Stimulated activated naive B cell treated with anti-CD40 and anti-IgM and Interleukin-4, amounts not matched to agents 10 μg/mL and 1 μg/mL and 100 μg/mL, for 72 hours (primary cell): ENCODE results near the gene CEP112.
"Not testable (repeated sequence)": the region's sequence is repeated elsewhere in the genome, so short reads cannot be mapped to it uniquely, and the experiment has no call there.

Source experiments
- ATAC-seq, 2 donors: fragments of 150-1000 bp; cut with Tn5 transposase; replicated peaks; 2 replicates each; pipeline ENCODE4 v1.10.0; 2021; ENCODE audit warnings: moderate library complexity in 1 of 2
- DNase-seq: peaks from one replicate; pipeline ENCODE4 v3.0.0; 2021
- H3K27ac Mint-ChIP-seq: one replicate; pipeline ENCODE4 v1.8.0; 2022; ENCODE audit warnings: mild to moderate bottlenecking, mixed read lengths
- H3K27me3 Mint-ChIP-seq, 2 donors: one replicate each; pipeline ENCODE4 v1.8.0; 2022; ENCODE audit warnings: mixed read lengths in 2 of 2
- H3K36me3 Mint-ChIP-seq, 2 donors: one replicate each; pipeline ENCODE4 v1.8.0; 2022; ENCODE audit warnings: mixed read lengths in 2 of 2, mild to moderate bottlenecking in 1 of 2
- H3K4me1 Mint-ChIP-seq, 2 donors: one replicate each; pipeline ENCODE4 v1.8.0; 2022; ENCODE audit warnings: mixed read lengths in 2 of 2, mild to moderate bottlenecking in 1 of 2
- H3K4me3 Mint-ChIP-seq, 2 donors: one replicate each; pipeline ENCODE4 v1.8.0; 2022; ENCODE audit warnings: mild to moderate bottlenecking in 2 of 2, mixed read lengths in 2 of 2, moderate library complexity in 1 of 2
- H3K9me3 Mint-ChIP-seq, 2 donors: one replicate each; pipeline ENCODE4 v1.8.0; 2022; ENCODE audit warnings: mixed read lengths in 2 of 2, mild to moderate bottlenecking in 1 of 2

Gene CEP112

GRCh38 chr17:65733314-65733713, 458.6 kb downstream of the CEP112 start:
- no peak for DNase-seq
- no peak for ATAC-seq
- Mint-ChIP-seq H3K4me3 (no peak overlapping the region), H3K27me3 (peaks cover 0 to 3% of the 10 kb centered on the region in 2 donors), H3K27ac (no peak overlapping the region), H3K4me1 (no peaks in the 10 kb centered on the region), H3K9me3 (peaks cover 0 to 5% of the 10 kb centered on the region in 2 donors), H3K36me3 (no peaks in the 10 kb centered on the region)

- H3K27ac Mint-ChIP-seq, H3K9me3 Mint-ChIP-seq, H3K36me3 Mint-ChIP-seq, H3K4me3 Mint-ChIP-seq, ATAC-seq, H3K4me1 Mint-ChIP-seq, DNase-seq, H3K27me3 Mint-ChIP-seq: not testable (repeated sequence)
Measured at GRCh38 chr17:65732667-65733066, 459.3 kb downstream of the CEP112 start.

- Mint-ChIP-seq H3K27ac (no peak overlapping the region), H3K4me1 (no peaks in the 10 kb centered on the region), H3K9me3 (peaks cover 0 to 5% of the 10 kb centered on the region in 2 donors), H3K36me3 (no peaks in the 10 kb centered on the region), H3K4me3 (no peak overlapping the region), H3K27me3 (no peaks in the 10 kb centered on the region)
- no peak for ATAC-seq
- no peak for DNase-seq
Measured at GRCh38 chr17:65730711-65731169, 461.2 kb downstream of the CEP112 start.

- Mint-ChIP-seq H3K9me3 (peaks cover 0 to 5% of the 10 kb centered on the region in 2 donors), H3K4me3 (no peak overlapping the region), H3K4me1 (no peaks in the 10 kb centered on the region), H3K27ac (no peak overlapping the region), H3K27me3 (no peaks in the 10 kb centered on the region), H3K36me3 (no peaks in the 10 kb centered on the region)
- ATAC-seq: no peak
- no peak for DNase-seq
Measured at GRCh38 chr17:65729207-65729606, 462.7 kb downstream of the CEP112 start.

- Mint-ChIP-seq H3K27me3 (no peaks in the 10 kb centered on the region), H3K4me3 (no peak overlapping the region), H3K36me3 (no peaks in the 10 kb centered on the region), H3K9me3 (peaks cover 0 to 5% of the 10 kb centered on the region in 2 donors), H3K27ac (no peak overlapping the region), H3K4me1 (no peaks in the 10 kb centered on the region)
- ATAC-seq (no peak), DNase-seq (no peak)
Measured at GRCh38 chr17:65727832-65728231, 464.1 kb downstream of the CEP112 start.

GRCh38 chr17:65727246-65727645, 464.7 kb downstream of the CEP112 start:
- H3K36me3 Mint-ChIP-seq: no peaks in the 10 kb centered on the region
- no peak overlapping the region for H3K4me3 Mint-ChIP-seq
- DNase-seq (no peak), ATAC-seq (no peak)
- H3K4me1 Mint-ChIP-seq: no peaks in the 10 kb centered on the region
- no peak overlapping the region for H3K27ac Mint-ChIP-seq
- no peaks in the 10 kb centered on the region for H3K27me3 Mint-ChIP-seq
- H3K9me3 Mint-ChIP-seq: peaks cover 0 to 5% of the 10 kb centered on the region in 2 donors

GRCh38 chr17:65723431-65724151, 468.3 kb downstream of the CEP112 start:
- no peaks in the 10 kb centered on the region for H3K9me3 Mint-ChIP-seq
- ATAC-seq (no peak), DNase-seq (no peak)
- no peak overlapping the region for H3K27ac Mint-ChIP-seq
- no peak overlapping the region for H3K4me3 Mint-ChIP-seq
- H3K4me1 Mint-ChIP-seq: no peaks in the 10 kb centered on the region
- peaks cover 5 to 11% of the 10 kb centered on the region in 2 donors for H3K27me3 Mint-ChIP-seq
- H3K36me3 Mint-ChIP-seq: no peaks in the 10 kb centered on the region

- Mint-ChIP-seq H3K27me3 (peaks cover 5 to 11% of the 10 kb centered on the region in 2 donors), H3K9me3 (no peaks in the 10 kb centered on the region), H3K27ac (no peak overlapping the region), H3K36me3 (no peaks in the 10 kb centered on the region), H3K4me1 (no peaks in the 10 kb centered on the region), H3K4me3 (no peak overlapping the region)
- DNase-seq (no peak), ATAC-seq (no peak)
Measured at GRCh38 chr17:65718601-65719000, 473.3 kb downstream of the CEP112 start.

- H3K27me3 Mint-ChIP-seq: no peaks in the 10 kb centered on the region
- no peak overlapping the region for H3K27ac Mint-ChIP-seq
- H3K36me3 Mint-ChIP-seq: no peaks in the 10 kb centered on the region
- ATAC-seq (no peak), DNase-seq (no peak)
- H3K4me3 Mint-ChIP-seq: no peak overlapping the region
- H3K4me1 Mint-ChIP-seq: no peaks in the 10 kb centered on the region
- H3K9me3 Mint-ChIP-seq: no peaks in the 10 kb centered on the region
Measured at GRCh38 chr17:65712383-65713267, 479.3 kb downstream of the CEP112 start.

GRCh38 chr17:65711671-65712276, 480.2 kb downstream of the CEP112 start:
- no peaks in the 10 kb centered on the region for H3K36me3 Mint-ChIP-seq
- no peaks in the 10 kb centered on the region for H3K9me3 Mint-ChIP-seq
- H3K4me3 Mint-ChIP-seq: no peak overlapping the region
- ATAC-seq: no peak
- H3K4me1 Mint-ChIP-seq: no peaks in the 10 kb centered on the region
- DNase-seq: no peak
- H3K27ac Mint-ChIP-seq: no peak overlapping the region
- H3K27me3 Mint-ChIP-seq: peaks cover 0 to 5% of the 10 kb centered on the region in 2 donors

- H3K4me1 Mint-ChIP-seq: no peaks in the 10 kb centered on the region
- DNase-seq (no peak), ATAC-seq (no peak)
Measured at GRCh38 chr17:65707780-65708179, 484.2 kb downstream of the CEP112 start.

GRCh38 chr17:65704731-65705130, 487.2 kb downstream of the CEP112 start:
- Mint-ChIP-seq H3K9me3 (no peaks in the 10 kb centered on the region), H3K36me3 (no peaks in the 10 kb centered on the region), H3K4me3 (no peak overlapping the region), H3K27ac (no peak overlapping the region), H3K4me1 (no peaks in the 10 kb centered on the region), H3K27me3 (peaks cover 6 to 34% of the 10 kb centered on the region in 2 donors)
- ATAC-seq (no peak), DNase-seq (no peak)

More at GRCh38 chr17:65707780-65708179, 484.2 kb downstream of the CEP112 start:
- Mint-ChIP-seq H3K27ac (no peak overlapping the region), H3K9me3 (no peaks in the 10 kb centered on the region), H3K36me3 (no peaks in the 10 kb centered on the region), H3K27me3 (peaks cover 0 to 9% of the 10 kb centered on the region in 2 donors), H3K4me3 (no peak overlapping the region)

GRCh38 chr17:65703891-65704290, 488.0 kb downstream of the CEP112 start:
- H3K4me1 Mint-ChIP-seq: no peaks in the 10 kb centered on the region
- ATAC-seq (no peak), DNase-seq (no peak)
- H3K27me3 Mint-ChIP-seq: peaks cover 11 to 36% of the 10 kb centered on the region in 2 donors
- no peaks in the 10 kb centered on the region for H3K9me3 Mint-ChIP-seq
- H3K27ac Mint-ChIP-seq: no peak overlapping the region
- H3K36me3 Mint-ChIP-seq: no peaks in the 10 kb centered on the region
- no peak overlapping the region for H3K4me3 Mint-ChIP-seq

- no peak overlapping the region for H3K27ac Mint-ChIP-seq
- no peak for DNase-seq
- H3K4me1 Mint-ChIP-seq: no peaks in the 10 kb centered on the region
- no peaks in the 10 kb centered on the region for H3K36me3 Mint-ChIP-seq
- ATAC-seq: no peak
- H3K27me3 Mint-ChIP-seq: peaks cover 11 to 28% of the 10 kb centered on the region in 2 donors
- no peak overlapping the region for H3K4me3 Mint-ChIP-seq
- no peaks in the 10 kb centered on the region for H3K9me3 Mint-ChIP-seq
Measured at GRCh38 chr17:65699459-65699858, 492.5 kb downstream of the CEP112 start.
